ENCODE measurements around the gene DSC2. TPM values are rescaled to one million over a fixed set of nuclear protein-coding genes. Genes with fewer than 3 reads are reported as not detected.

The DSC2 gene
- total RNA-seq, 1 experiment from 2014 or later = 0.04 TPM

DNA sequence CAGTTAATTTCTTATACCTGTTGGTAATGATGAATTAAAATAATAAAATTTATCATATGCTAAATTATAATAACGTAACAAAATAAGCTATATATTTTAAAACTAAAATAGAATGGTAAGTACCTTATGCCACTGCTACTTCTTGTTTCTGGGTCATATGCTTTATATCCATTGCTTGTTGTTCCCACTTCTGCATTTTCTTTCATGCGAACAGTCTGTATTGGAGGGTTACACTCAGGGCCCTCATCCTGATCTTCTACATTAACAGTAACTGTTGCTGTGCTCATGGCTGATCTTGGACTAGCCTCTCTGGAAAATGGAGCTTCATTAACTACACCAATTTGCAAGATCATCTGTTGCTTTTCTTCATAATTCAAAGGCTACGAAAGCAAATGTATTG is 22.2 kb downstream of the DSC2 start:
- H3K4me3 ChIP-seq (ENCODE audit: low read depth, low read length, poor library complexity, severe bottlenecking) = no peak overlapping the region
- no TSS peak for BruUV-seq (replicated peaks)
- no peaks in the 10 kb centered on the region for H3K27me3 ChIP-seq (replicated peaks; ENCODE audit: insufficient read depth, low read depth, low read length, poor library complexity)
- POLR2A ChIA-PET (ENCODE audit: low non-redundant PET) = no interaction called here
- intact Hi-C loops (cut with micrococcal nuclease; ENCODE audit: unreplicated experiment) = no loop called here
- H3K4me1 ChIP-seq (ENCODE audit: insufficient read depth, low read length, poor library complexity, severe bottlenecking) = no peaks in the 10 kb centered on the region
- H3K36me3 ChIP-seq (ENCODE audit: insufficient read depth, low read length, poor library complexity, severe bottlenecking) = no peaks in the 10 kb centered on the region
- no peaks in the 10 kb centered on the region for H3K9me3 ChIP-seq (ENCODE audit: low read depth, low read length, poor library complexity, severe bottlenecking)
- CTCF ChIA-PET = no interaction called here
- no peak overlapping the region for H3K27ac ChIP-seq (ENCODE audit: low read depth, low read length, poor library complexity, severe bottlenecking)
- TF ChIP-seq, protein P1, sequence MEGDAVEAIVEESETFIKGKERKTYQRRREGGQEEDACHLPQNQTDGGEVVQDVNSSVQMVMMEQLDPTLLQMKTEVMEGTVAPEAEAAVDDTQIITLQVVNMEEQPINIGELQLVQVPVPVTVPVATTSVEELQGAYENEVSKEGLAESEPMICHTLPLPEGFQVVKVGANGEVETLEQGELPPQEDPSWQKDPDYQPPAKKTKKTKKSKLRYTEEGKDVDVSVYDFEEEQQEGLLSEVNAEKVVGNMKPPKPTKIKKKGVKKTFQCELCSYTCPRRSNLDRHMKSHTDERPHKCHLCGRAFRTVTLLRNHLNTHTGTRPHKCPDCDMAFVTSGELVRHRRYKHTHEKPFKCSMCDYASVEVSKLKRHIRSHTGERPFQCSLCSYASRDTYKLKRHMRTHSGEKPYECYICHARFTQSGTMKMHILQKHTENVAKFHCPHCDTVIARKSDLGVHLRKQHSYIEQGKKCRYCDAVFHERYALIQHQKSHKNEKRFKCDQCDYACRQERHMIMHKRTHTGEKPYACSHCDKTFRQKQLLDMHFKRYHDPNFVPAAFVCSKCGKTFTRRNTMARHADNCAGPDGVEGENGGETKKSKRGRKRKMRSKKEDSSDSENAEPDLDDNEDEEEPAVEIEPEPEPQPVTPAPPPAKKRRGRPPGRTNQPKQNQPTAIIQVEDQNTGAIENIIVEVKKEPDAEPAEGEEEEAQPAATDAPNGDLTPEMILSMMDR (conservative IDR thresholded peaks at IDR 0.05; ENCODE audit: low read depth, low read length) = no peak
- TF ChIP-seq EZH2 (IDR thresholded peaks at IDR 0.05; ENCODE audit: borderline replicate concordance, low read depth, low read length, poor library complexity, severe bottlenecking) = no peak
- no peak for DNase-seq (ENCODE audit: low spot score)

DNA sequence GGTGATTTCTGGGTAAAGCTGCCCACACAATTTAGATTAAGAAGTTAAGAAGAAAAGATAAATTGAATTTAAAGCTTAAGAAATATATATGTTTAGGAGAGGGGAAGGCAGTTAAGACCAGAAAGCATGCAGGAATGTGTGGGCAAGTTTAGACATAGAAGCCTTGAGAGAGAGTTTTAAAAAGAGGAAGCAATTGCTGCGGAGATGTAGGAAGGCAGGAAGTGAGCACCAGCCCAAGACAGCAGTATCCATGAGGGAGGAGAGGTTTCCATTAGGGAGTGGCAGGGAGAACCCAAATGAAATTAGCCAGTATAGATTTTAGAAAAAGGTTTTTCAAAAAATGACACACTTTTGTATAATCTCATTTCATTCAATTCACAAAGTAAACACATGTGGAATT is 24.3 kb downstream of the DSC2 start:
- Histone ChIP-seq H3K27ac (ENCODE audit: low read depth, low read length, poor library complexity, severe bottlenecking) (no peak overlapping the region), H3K27me3 (replicated peaks; ENCODE audit: insufficient read depth, low read depth, low read length, poor library complexity) (no peaks in the 10 kb centered on the region), H3K9me3 (ENCODE audit: low read depth, low read length, poor library complexity, severe bottlenecking) (no peaks in the 10 kb centered on the region), H3K4me1 (ENCODE audit: insufficient read depth, low read length, poor library complexity, severe bottlenecking) (no peaks in the 10 kb centered on the region), H3K36me3 (ENCODE audit: insufficient read depth, low read length, poor library complexity, severe bottlenecking) (no peaks in the 10 kb centered on the region), H3K4me3 (ENCODE audit: low read depth, low read length, poor library complexity, severe bottlenecking) (no peak overlapping the region)
- ChIA-PET CTCF (no interaction called here), POLR2A (ENCODE audit: low non-redundant PET) (no interaction called here)
- TF ChIP-seq EZH2 (IDR thresholded peaks at IDR 0.05; ENCODE audit: borderline replicate concordance, low read depth, low read length, poor library complexity, severe bottlenecking) = no peak
- TF ChIP-seq, protein P1 (conservative IDR thresholded peaks at IDR 0.05; ENCODE audit: low read depth, low read length) = no peak
- BruUV-seq (replicated peaks) = no TSS peak
- DNase-seq (ENCODE audit: low spot score) = no peak
- intact Hi-C loops (cut with micrococcal nuclease; ENCODE audit: unreplicated experiment) = no loop called here

DNA sequence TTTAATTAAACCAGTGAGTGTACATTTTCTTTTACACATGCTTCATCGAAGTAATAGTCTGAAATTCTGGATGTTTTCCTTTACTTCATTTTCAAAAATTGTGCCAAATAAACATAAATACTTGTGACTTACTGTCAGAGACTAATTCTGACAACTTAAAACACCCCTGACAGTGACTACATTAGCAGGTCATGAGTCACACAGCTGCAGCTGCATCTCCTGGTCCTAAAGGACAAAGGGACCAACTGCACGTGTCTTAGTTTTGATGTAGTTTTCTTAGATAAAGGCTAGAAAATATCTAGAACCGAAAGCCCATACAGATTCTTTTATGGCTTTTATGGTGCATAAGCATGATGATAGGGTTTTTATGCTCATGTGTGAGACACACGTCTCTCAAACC is 30.0 kb downstream of the DSC2 start:
- H3K36me3 ChIP-seq (ENCODE audit: insufficient read depth, low read length, poor library complexity, severe bottlenecking) = no peaks in the 10 kb centered on the region
- no peaks in the 10 kb centered on the region for H3K4me1 ChIP-seq (ENCODE audit: insufficient read depth, low read length, poor library complexity, severe bottlenecking)
- H3K27me3 ChIP-seq (replicated peaks; ENCODE audit: insufficient read depth, low read depth, low read length, poor library complexity) = peaks cover 2% of the 10 kb centered on the region
- BruUV-seq (replicated peaks) = no TSS peak
- no peaks in the 10 kb centered on the region for H3K9me3 ChIP-seq (ENCODE audit: low read depth, low read length, poor library complexity, severe bottlenecking)
- no peak for DNase-seq (ENCODE audit: low spot score)
- H3K27ac ChIP-seq (ENCODE audit: low read depth, low read length, poor library complexity, severe bottlenecking) = no peak overlapping the region
- ChIA-PET POLR2A (ENCODE audit: low non-redundant PET) (no interaction called here), CTCF (no interaction called here)
- no peak overlapping the region for H3K4me3 ChIP-seq (ENCODE audit: low read depth, low read length, poor library complexity, severe bottlenecking)
- intact Hi-C loops (cut with micrococcal nuclease; ENCODE audit: unreplicated experiment) = no loop called here
- no peak for TF ChIP-seq EZH2 (IDR thresholded peaks at IDR 0.05; ENCODE audit: borderline replicate concordance, low read depth, low read length, poor library complexity, severe bottlenecking)
- TF ChIP-seq, protein P1 (conservative IDR thresholded peaks at IDR 0.05; ENCODE audit: low read depth, low read length) = no peak
